K562 treated with DMSO at 1 percent for 48 hours (cell line): Measurements from ENCODE around the gene HYAL2. TPM values are rescaled to one million over a fixed set of nuclear protein-coding genes. Genes with fewer than 3 reads are reported as not detected.

ENCODE experiments used
- total RNA-seq: library from RNA; unstranded; fragments of 300-600 nt; gene quantifications from 2 replicates; pipeline ENCODE4 v1.2.3, GENCODE V29; 2022; ENCODE audit warnings: low replicate concordance; ENCODE audit errors: extremely low read depth

Gene HYAL2
- total RNA-seq, 1 experiment from 2014 or later: not detected

Other genes with a start within 250 kb of the HYAL2 start
- not detected in 2 replicates for gene RBM5, start 233.8 kb downstream of the HYAL2 start, total RNA-seq
- not detected in 2 replicates for gene SEMA3F, start 167.4 kb downstream of the HYAL2 start, total RNA-seq
- gene GNAT1, start 131.1 kb downstream of the HYAL2 start, total RNA-seq: not detected in 2 replicates
- gene SLC38A3, start 117.5 kb downstream of the HYAL2 start, total RNA-seq: not detected in 2 replicates
- not detected in 2 replicates for gene GNAI2, start 86.5 kb downstream of the HYAL2 start, total RNA-seq
- gene SEMA3B, start 53.6 kb downstream of the HYAL2 start, total RNA-seq: not detected in 2 replicates
- not detected in 2 replicates for gene LSMEM2, start 43.7 kb downstream of the HYAL2 start, total RNA-seq
- not detected in 2 replicates for gene IFRD2, start 30.3 kb downstream of the HYAL2 start, total RNA-seq
- not detected in 2 replicates for gene HYAL3, start 23.3 kb downstream of the HYAL2 start, total RNA-seq
- gene NAA80, start 23.3 kb downstream of the HYAL2 start, total RNA-seq: not detected in 2 replicates
- gene HYAL1, start 19.2 kb downstream of the HYAL2 start, total RNA-seq: not detected in 2 replicates
- not detected in 2 replicates for gene TUSC2, start 5.5 kb upstream of the HYAL2 start, total RNA-seq
- not detected in 2 replicates for gene RASSF1, start 18.1 kb upstream of the HYAL2 start, total RNA-seq
- gene ZMYND10, start 23.0 kb upstream of the HYAL2 start, total RNA-seq: not detected in 2 replicates
- not detected in 2 replicates for gene NPRL2, start 28.0 kb upstream of the HYAL2 start, total RNA-seq
- gene CYB561D2, start 28.1 kb upstream of the HYAL2 start, total RNA-seq: not detected in 2 replicates
- not detected in 2 replicates for gene TMEM115, start 36.8 kb upstream of the HYAL2 start, total RNA-seq
- not detected in 2 replicates for gene CACNA2D2, start 180.9 kb upstream of the HYAL2 start, total RNA-seq
- gene C3orf18, start 245.0 kb upstream of the HYAL2 start, total RNA-seq: not detected in 2 replicates
- not detected in 2 replicates for gene HEMK1, start 246.8 kb upstream of the HYAL2 start, total RNA-seq